A673 (cell line): ENCODE results near the gene YTHDF1. TPM values are rescaled to one million over a fixed set of nuclear protein-coding genes. Genes with fewer than 3 reads are reported as not detected.

Experiments used
- BruUV-seq: library from RNA; stranded (reverse); fragments of 400-500 nt; replicated peaks from 2 replicates; lab custom pipeline; 2021; lab: Mats Ljungman, UMichigan
- CTCF ChIA-PET: fragments of 300-600 bp; sonication (Branson Sonifier 250); formaldehyde crosslinking; loops from one replicate; lab custom pipeline; 2022; ENCODE audit warnings: antibody characterized with exemption; lab: Charles Lee
- POLR2A ChIA-PET: fragments of 300-600 bp; sonication (Branson Sonifier 250); formaldehyde crosslinking; loops from one replicate; lab custom pipeline; 2022; ENCODE audit warnings: antibody characterized with exemption; ENCODE audit not compliant: low non-redundant PET; lab: Charles Lee
- DNase-seq: peaks from one replicate; pipeline ENCODE4 v3.0.0-alpha.2; 2015; ENCODE audit warnings: low spot score
- H3K27ac ChIP-seq: fragments of 200-600 bp; sonication (generic); 2 replicates; pipeline ENCODE4 v1.5.1; 2016; ENCODE audit warnings: mixed run types, low read depth, mild to moderate bottlenecking, mixed read lengths, antibody characterized with exemption, low read length; ENCODE audit not compliant: poor library complexity, severe bottlenecking
- H3K27me3 ChIP-seq: fragments of 200-600 bp; sonication (generic); replicated peaks from 2 replicates; pipeline ENCODE4 v1.6.1; 2017; ENCODE audit warnings: mixed run types, low read depth, mild to moderate bottlenecking, mixed read lengths, antibody characterized with exemption, low read length; ENCODE audit not compliant: insufficient read depth, poor library complexity
- H3K36me3 ChIP-seq: fragments of 200-600 bp; sonication (generic); 2 replicates; pipeline ENCODE4 v1.6.1; 2016; ENCODE audit warnings: mixed run types, mild to moderate bottlenecking, mixed read lengths, antibody characterized with exemption, low read length; ENCODE audit not compliant: insufficient read depth, poor library complexity, severe bottlenecking
- H3K4me1 ChIP-seq: fragments of 200-600 bp; sonication (generic); 2 replicates; pipeline ENCODE4 v1.6.1; 2017; ENCODE audit warnings: mixed run types, mild to moderate bottlenecking, mixed read lengths, antibody characterized with exemption, low read length; ENCODE audit not compliant: insufficient read depth, poor library complexity, severe bottlenecking
- H3K4me3 ChIP-seq: fragments of 200-600 bp; sonication (generic); 2 replicates; pipeline ENCODE4 v1.5.1; 2016; ENCODE audit warnings: low read depth, mixed run types, mild to moderate bottlenecking, mixed read lengths, low read length; ENCODE audit not compliant: poor library complexity, severe bottlenecking
- H3K9me3 ChIP-seq: fragments of 200-600 bp; sonication (generic); 2 replicates; pipeline ENCODE4 v1.6.1; 2016; ENCODE audit warnings: mixed run types, low read depth, mild to moderate bottlenecking, mixed read lengths, antibody characterized with exemption, low read length; ENCODE audit not compliant: poor library complexity, severe bottlenecking
- CTCF ChIP-seq: fragments of 300-800, 200-600 bp; sonication (generic); conservative IDR thresholded peaks from 2 replicates; pipeline ENCODE4 v1.5.1; 2017; ENCODE audit warnings: low read depth, mild to moderate bottlenecking, antibody characterized with exemption, low read length, moderate library complexity, mixed read lengths
- EZH2 ChIP-seq: fragments of 200-600 bp; sonication (generic); IDR thresholded peaks from 2 replicates; pipeline ENCODE4 v1.6.1; 2017; ENCODE audit warnings: borderline replicate concordance, low read depth, mild to moderate bottlenecking, mixed read lengths, antibody characterized with exemption, low read length; ENCODE audit not compliant: poor library complexity, severe bottlenecking
- intact Hi-C: fragments of 100-400 bp; cut with micrococcal nuclease; formaldehyde crosslinking; loops from one replicate; pipeline ENCODE4 v1.10.0; 2022; ENCODE audit not compliant: unreplicated experiment
- total RNA-seq: library from RNA; stranded (reverse); gene quantifications from 2 replicates; pipeline ENCODE4 v1.2.3, GENCODE V29; 2021

The YTHDF1 gene
- total RNA-seq, 1 experiment from 2014 or later = 52.4 TPM

- Histone ChIP-seq H3K4me1 (no peaks in the 10 kb centered on the region), H3K27me3 (peaks cover 32% of the 10 kb centered on the region), H3K9me3 (no peaks in the 10 kb centered on the region), H3K27ac (no peak overlapping the region), H3K36me3 (no peaks in the 10 kb centered on the region), H3K4me3 (no peak overlapping the region)
- TF ChIP-seq EZH2 (no peak), CTCF (no peak)
- DNase-seq = no peak
- ChIA-PET POLR2A (no interaction called here), CTCF (no interaction called here)
- intact Hi-C loops = no loop called here
- no TSS peak for BruUV-seq
Observed at GRCh38 chr20:63248835-63249591, 33.1 kb upstream of the YTHDF1 start.

GRCh38 chr20:63247671-63248228 is 31.8 kb upstream of the YTHDF1 start:
- BruUV-seq = no TSS peak
- H3K4me1 ChIP-seq = no peaks in the 10 kb centered on the region
- no peak for DNase-seq
- peaks cover 21% of the 10 kb centered on the region for H3K27me3 ChIP-seq
- TF ChIP-seq EZH2 (no peak), CTCF (no peak)
- no peaks in the 10 kb centered on the region for H3K36me3 ChIP-seq
- intact Hi-C loops = no loop called here
- no peaks in the 10 kb centered on the region for H3K9me3 ChIP-seq
- ChIA-PET POLR2A (interaction anchor here (0.6 kb wide), 1 partner anchor 88 kb away, joined by 4 read pairs; no protein-coding TSS in a partner anchor), CTCF (no interaction called here)
- H3K4me3 ChIP-seq = no peak overlapping the region
- no peak overlapping the region for H3K27ac ChIP-seq

GRCh38 chr20:63246490-63247288 is 30.8 kb upstream of the YTHDF1 start:
- no peaks in the 10 kb centered on the region for H3K9me3 ChIP-seq
- no TSS peak for BruUV-seq
- no peaks in the 10 kb centered on the region for H3K4me1 ChIP-seq
- H3K36me3 ChIP-seq = no peaks in the 10 kb centered on the region
- intact Hi-C loops = no loop called here
- no peak overlapping the region for H3K27ac ChIP-seq
- ChIA-PET CTCF (no interaction called here), POLR2A (no interaction called here)
- TF ChIP-seq EZH2 (no peak), CTCF (no peak)
- DNase-seq = no peak
- no peak overlapping the region for H3K4me3 ChIP-seq
- peaks cover 10% of the 10 kb centered on the region for H3K27me3 ChIP-seq
